HepG2 (cell line): ENCODE results near the gene PKP1. TPM values are rescaled to one million over a fixed set of nuclear protein-coding genes. Genes with fewer than 3 reads are reported as not detected.
A peak's percentile ranks its signal among the peaks of the same experiment; 100 is the strongest.

Source experiments
- ATF5 ChIP-seq: sonication (generic); formaldehyde crosslinking; IDR thresholded peaks from 2 replicates; pipeline ENCODE4 v1.4.0; 2020; ENCODE audit warnings: mild to moderate bottlenecking, low read depth, missing genetic modification reagents
- BHLHE40 ChIP-seq: IDR thresholded peaks from 2 replicates; pipeline ENCODE4 v1.6.1; 2011; ENCODE audit warnings: low read length, improper control_type of control experiment
- KDM2A ChIP-seq: sonication (generic); formaldehyde crosslinking; IDR thresholded peaks from 2 replicates; pipeline ENCODE4 v1.4.0; 2020; ENCODE audit warnings: low read depth, missing genetic modification reagents, borderline replicate concordance
- PCBP1 ChIP-seq: fragments of 200-400 bp; formaldehyde crosslinking; IDR thresholded peaks from 2 replicates; pipeline ENCODE4 v1.6.1; 2017; ENCODE audit warnings: mild to moderate bottlenecking, low read depth, low read length, borderline replicate concordance
- RAD21 ChIP-seq: fragments of 450-650 bp; formaldehyde crosslinking; IDR thresholded peaks from 2 replicates; pipeline ENCODE4 v1.5.0; 2020; ENCODE audit warnings: mild to moderate bottlenecking
- SALL1 ChIP-seq: sonication (generic); formaldehyde crosslinking; IDR thresholded peaks from 2 replicates; pipeline ENCODE4 v1.8.0; 2022; ENCODE audit warnings: mild to moderate bottlenecking, missing genetic modification reagents
- ZNF264 ChIP-seq: sonication (generic); formaldehyde crosslinking; IDR thresholded peaks from 2 replicates; pipeline ENCODE4 v1.4.0; 2020; ENCODE audit warnings: missing genetic modification reagents
- ZNF501 ChIP-seq: sonication (generic); formaldehyde crosslinking; IDR thresholded peaks from 2 replicates; pipeline ENCODE4 v1.5.1; 2020; ENCODE audit warnings: mild to moderate bottlenecking, moderate library complexity, missing genetic modification reagents
- ZNF615 ChIP-seq: sonication (generic); formaldehyde crosslinking; IDR thresholded peaks from 2 replicates; pipeline ENCODE4 v1.5.0; 2020; ENCODE audit warnings: mild to moderate bottlenecking, missing genetic modification reagents, borderline replicate concordance
- polyA plus RNA-seq, 8 experiments: library from polyadenylated mRNA; depleted of rRNA in 3 of 8; stranded (reverse) in 7 of 8; unstranded in 1 of 8; fragments of >200 nt; fragmentation: Illumina TruSeq in 4 of 8; extraction: Trizol in 4 of 8; gene quantifications; 2 replicates each; pipeline versions ENCODE4 v1.2.1 to v1.2.3, GENCODE V29; 2011 to 2016; ENCODE audit warnings: low read depth in 4 of 8, missing spikeins in 1 of 8, mixed read lengths in 1 of 8; ENCODE audit not compliant: insufficient read depth in 1 of 8
- total RNA-seq, 5 experiments: library from RNA; depleted of rRNA; stranded (reverse); fragments of >200 nt; fragmentation: Illumina TruSeq; extraction: Trizol; gene quantifications; 2 replicates each; pipeline ENCODE4 v1.2.3, GENCODE V29; 2016; ENCODE audit warnings: low read depth in 1 of 5
- TF ChIP-seq, protein P1 (sequence below), 2 experiments: sonication (generic) in 1 of 2; formaldehyde crosslinking in 1 of 2; IDR thresholded peaks; 2 replicates each; pipeline versions ENCODE4 v1.4.0 to v1.6.1; 2018 to 2020; ENCODE audit warnings: missing genetic modification reagents in 2 of 2, borderline replicate concordance in 1 of 2, low read depth in 1 of 2, mild to moderate bottlenecking in 1 of 2, missing biosample characterization in 1 of 2
- TF ChIP-seq, protein P2 (sequence below): sonication (generic); formaldehyde crosslinking; IDR thresholded peaks from 2 replicates; pipeline ENCODE4 v1.4.0; 2020; ENCODE audit warnings: missing genetic modification reagents
- TF ChIP-seq, protein P3 (sequence below): sonication (generic); formaldehyde crosslinking; IDR thresholded peaks from 2 replicates; pipeline ENCODE4 v1.5.0; 2020; ENCODE audit warnings: mild to moderate bottlenecking, missing genetic modification reagents, moderate library complexity

PKP1 gene
- total and polyA plus RNA-seq, 2 of the 13 experiments (the other 11 are each of a cell fraction or from before 2014, with no cell fraction given): not detected

DNA sequence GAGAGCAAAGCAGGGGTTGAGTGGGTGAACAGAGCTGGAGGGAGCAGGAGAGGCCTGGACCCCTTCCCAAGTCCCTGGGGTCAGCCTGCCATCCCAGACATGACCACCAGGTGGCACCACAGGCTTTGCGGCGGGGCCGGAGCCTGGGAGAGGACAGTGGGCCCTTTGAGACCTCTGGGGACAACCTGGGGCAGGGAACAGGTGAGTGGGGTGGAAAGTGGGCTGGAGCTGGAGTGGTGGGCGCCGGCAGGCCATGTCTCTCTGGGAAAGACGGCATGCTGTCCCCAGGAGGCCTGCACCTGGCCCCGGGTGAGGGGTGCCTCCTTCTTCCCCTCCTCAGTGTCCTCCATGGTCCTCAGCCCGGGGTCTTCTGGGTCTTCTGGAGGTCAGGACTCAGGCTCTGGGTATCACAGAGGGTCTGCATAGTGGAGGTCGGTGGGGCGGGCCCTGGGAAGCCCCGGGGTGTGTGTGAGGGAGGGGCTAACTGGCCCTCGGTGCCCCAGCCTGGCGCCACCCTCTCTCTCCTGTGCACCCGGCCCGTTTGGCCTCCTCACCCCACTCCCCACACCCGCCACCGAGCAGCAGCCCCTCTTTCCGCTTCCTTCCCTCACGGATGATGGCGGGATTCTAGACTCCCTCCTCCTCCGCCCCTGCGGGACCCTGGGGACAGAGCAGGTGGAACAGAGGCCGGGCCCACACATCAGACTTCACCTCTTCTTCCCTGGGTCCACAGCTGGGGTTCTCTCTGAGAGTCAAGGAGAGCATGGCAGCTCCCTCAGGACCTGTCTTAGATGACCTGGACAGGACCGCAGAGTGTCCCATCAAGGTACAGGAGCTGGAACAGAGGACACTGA is 28.5 kb upstream of the PKP1 start (continued):
- TF ChIP-seq, protein P1, sequence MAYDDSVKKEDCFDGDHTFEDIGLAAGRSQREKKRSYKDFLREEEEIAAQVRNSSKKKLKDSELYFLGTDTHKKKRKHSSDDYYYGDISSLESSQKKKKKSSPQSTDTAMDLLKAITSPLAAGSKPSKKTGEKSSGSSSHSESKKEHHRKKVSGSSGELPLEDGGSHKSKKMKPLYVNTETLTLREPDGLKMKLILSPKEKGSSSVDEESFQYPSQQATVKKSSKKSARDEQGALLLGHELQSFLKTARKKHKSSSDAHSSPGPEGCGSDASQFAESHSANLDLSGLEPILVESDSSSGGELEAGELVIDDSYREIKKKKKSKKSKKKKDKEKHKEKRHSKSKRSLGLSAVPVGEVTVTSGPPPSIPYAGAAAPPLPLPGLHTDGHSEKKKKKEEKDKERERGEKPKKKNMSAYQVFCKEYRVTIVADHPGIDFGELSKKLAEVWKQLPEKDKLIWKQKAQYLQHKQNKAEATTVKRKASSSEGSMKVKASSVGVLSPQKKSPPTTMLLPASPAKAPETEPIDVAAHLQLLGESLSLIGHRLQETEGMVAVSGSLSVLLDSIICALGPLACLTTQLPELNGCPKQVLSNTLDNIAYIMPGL (CRISPR knock-in tag; IDR thresholded peaks at IDR 0.05; ENCODE audit: borderline replicate concordance in 1 of 2, low read depth in 1 of 2): no peak
- TF ChIP-seq, protein P2, sequence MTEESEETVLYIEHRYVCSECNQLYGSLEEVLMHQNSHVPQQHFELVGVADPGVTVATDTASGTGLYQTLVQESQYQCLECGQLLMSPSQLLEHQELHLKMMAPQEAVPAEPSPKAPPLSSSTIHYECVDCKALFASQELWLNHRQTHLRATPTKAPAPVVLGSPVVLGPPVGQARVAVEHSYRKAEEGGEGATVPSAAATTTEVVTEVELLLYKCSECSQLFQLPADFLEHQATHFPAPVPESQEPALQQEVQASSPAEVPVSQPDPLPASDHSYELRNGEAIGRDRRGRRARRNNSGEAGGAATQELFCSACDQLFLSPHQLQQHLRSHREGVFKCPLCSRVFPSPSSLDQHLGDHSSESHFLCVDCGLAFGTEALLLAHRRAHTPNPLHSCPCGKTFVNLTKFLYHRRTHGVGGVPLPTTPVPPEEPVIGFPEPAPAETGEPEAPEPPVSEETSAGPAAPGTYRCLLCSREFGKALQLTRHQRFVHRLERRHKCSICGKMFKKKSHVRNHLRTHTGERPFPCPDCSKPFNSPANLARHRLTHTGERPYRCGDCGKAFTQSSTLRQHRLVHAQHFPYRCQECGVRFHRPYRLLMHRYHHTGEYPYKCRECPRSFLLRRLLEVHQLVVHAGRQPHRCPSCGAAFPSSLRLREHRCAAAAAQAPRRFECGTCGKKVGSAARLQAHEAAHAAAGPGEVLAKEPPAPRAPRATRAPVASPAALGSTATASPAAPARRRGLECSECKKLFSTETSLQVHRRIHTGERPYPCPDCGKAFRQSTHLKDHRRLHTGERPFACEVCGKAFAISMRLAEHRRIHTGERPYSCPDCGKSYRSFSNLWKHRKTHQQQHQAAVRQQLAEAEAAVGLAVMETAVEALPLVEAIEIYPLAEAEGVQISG (CRISPR knock-in tag): no peak
- TF ChIP-seq ATF5 (CRISPR knock-in tag): no peak
- peak; percentile 44; the same call in 1 of the 2 replicates for TF ChIP-seq SALL1 (CRISPR knock-in tag)
- TF ChIP-seq ZNF264: no peak
- TF ChIP-seq, protein P3, sequence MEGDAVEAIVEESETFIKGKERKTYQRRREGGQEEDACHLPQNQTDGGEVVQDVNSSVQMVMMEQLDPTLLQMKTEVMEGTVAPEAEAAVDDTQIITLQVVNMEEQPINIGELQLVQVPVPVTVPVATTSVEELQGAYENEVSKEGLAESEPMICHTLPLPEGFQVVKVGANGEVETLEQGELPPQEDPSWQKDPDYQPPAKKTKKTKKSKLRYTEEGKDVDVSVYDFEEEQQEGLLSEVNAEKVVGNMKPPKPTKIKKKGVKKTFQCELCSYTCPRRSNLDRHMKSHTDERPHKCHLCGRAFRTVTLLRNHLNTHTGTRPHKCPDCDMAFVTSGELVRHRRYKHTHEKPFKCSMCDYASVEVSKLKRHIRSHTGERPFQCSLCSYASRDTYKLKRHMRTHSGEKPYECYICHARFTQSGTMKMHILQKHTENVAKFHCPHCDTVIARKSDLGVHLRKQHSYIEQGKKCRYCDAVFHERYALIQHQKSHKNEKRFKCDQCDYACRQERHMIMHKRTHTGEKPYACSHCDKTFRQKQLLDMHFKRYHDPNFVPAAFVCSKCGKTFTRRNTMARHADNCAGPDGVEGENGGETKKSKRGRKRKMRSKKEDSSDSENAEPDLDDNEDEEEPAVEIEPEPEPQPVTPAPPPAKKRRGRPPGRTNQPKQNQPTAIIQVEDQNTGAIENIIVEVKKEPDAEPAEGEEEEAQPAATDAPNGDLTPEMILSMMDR (CRISPR knock-in tag): peak; percentile 93
- no peak for TF ChIP-seq ZNF615
- TF ChIP-seq BHLHE40: 0 out of 2 replicates have a peak, but pooled peaks have one; percentile 28
- peak; percentile 91 for TF ChIP-seq RAD21
- peak; percentile 64; the same call in 1 of the 2 replicates for TF ChIP-seq PCBP1
- TF ChIP-seq ZNF501 (CRISPR knock-in tag): 0 out of 2 replicates have a peak, but pooled peaks have one; percentile 24
- TF ChIP-seq KDM2A (CRISPR knock-in tag): peak; percentile 44; the same call in 1 of the 2 replicates
